Spinal cord (tissue), 10 donors: ENCODE results near the gene PVRIG. TPM values are rescaled to one million over a fixed set of nuclear protein-coding genes. Genes with fewer than 3 reads are reported as not detected.
"Not testable (repeated sequence)": the region's sequence is repeated elsewhere in the genome, so short reads cannot be mapped to it uniquely, and the experiment has no call there.

Source experiments
- DNase-seq, 6 donors: peaks; one replicate each; pipeline versions ENCODE4 v3.0.0 to v3.0.0-alpha.2; 2013 to 2015; ENCODE audit warnings: low spot score in 6 of 6, low read depth in 4 of 6
- H3K27ac ChIP-seq: one replicate; pipeline ENCODE4 v1.5.1; 2013; ENCODE audit warnings: low read depth, low read length, control low read depth
- H3K27me3 ChIP-seq: one replicate; pipeline ENCODE4 v1.6.1; 2013; ENCODE audit warnings: low read length; ENCODE audit not compliant: control insufficient read depth, insufficient read depth
- H3K36me3 ChIP-seq: one replicate; pipeline ENCODE4 v1.6.1; 2013; ENCODE audit warnings: low read length; ENCODE audit not compliant: control insufficient read depth, insufficient read depth
- H3K4me1 ChIP-seq: one replicate; pipeline ENCODE4 v1.6.1; 2013; ENCODE audit warnings: low read length; ENCODE audit not compliant: control insufficient read depth, insufficient read depth
- H3K4me3 ChIP-seq: one replicate; pipeline ENCODE4 v1.5.1; 2013; ENCODE audit warnings: low read depth, low read length, control low read depth
- H3K9me3 ChIP-seq: one replicate; pipeline ENCODE4 v1.6.1; 2013; ENCODE audit warnings: low read length; ENCODE audit not compliant: control insufficient read depth, insufficient read depth
- WGBS: methylation state at CpG from one replicate; pipeline ENCODE4 v1.1.5; 2013; ENCODE audit warnings: missing lambda C conversion rate; ENCODE audit not compliant: insufficient coverage; 5-methylcytosine and 5-hydroxymethylcytosine counted together
- polyA plus RNA-seq, 2 donors: library from polyadenylated mRNA; unstranded; fragments of 120-200 nt; gene quantifications; one replicate each; pipeline ENCODE4 v1.2.1, GENCODE V29; 2013; ENCODE audit not compliant: insufficient read length in 2 of 2
- total RNA-seq, 2 donors: library from RNA; depleted of rRNA in 1 of 2; stranded (reverse); fragments of 120-200 nt in 1 of 2; fragments of >200 nt in 1 of 2; gene quantifications; one replicate each; pipeline versions ENCODE4 v1.2.3 to v1.2.4, GENCODE V29; 2013 to 2014
- donor health status: healthy.

The PVRIG gene
- total and polyA plus RNA-seq, 4 donors, result 11.6 to 13.5 TPM; not detected in 2

- Histone ChIP-seq H3K9me3 (no peaks in the 10 kb centered on the region), H3K36me3 (peaks cover 10% of the 10 kb centered on the region), H3K4me1 (peaks cover 11% of the 10 kb centered on the region), H3K4me3 (no peak overlapping the region), H3K27me3 (no peaks in the 10 kb centered on the region), H3K27ac (no peak overlapping the region)
- peak in 1 of 6 donors; percentile 26 for DNase-seq
- WGBS, result 35% methylated on average over 6 of the region's 11 CpGs
Measured at GRCh38 chr7:100247152-100247757, 27.5 kb downstream of the PVRIG start.

GRCh38 chr7:100248483-100248882, 28.7 kb downstream of the PVRIG start:
- H3K9me3 ChIP-seq, result no peaks in the 10 kb centered on the region
- no peaks in the 10 kb centered on the region for H3K27me3 ChIP-seq
- H3K4me3 ChIP-seq, result no peak overlapping the region
- no peak for DNase-seq
- H3K36me3 ChIP-seq, result peaks cover 10% of the 10 kb centered on the region
- H3K27ac ChIP-seq, result no peak overlapping the region
- peaks cover 8% of the 10 kb centered on the region for H3K4me1 ChIP-seq
- WGBS, result 73% methylated on average over 10 of the region's 10 CpGs

GRCh38 chr7:100257017-100257416, 37.3 kb downstream of the PVRIG start:
- H3K27ac ChIP-seq, result no peak overlapping the region

GRCh38 chr7:100259984-100260383, 40.2 kb downstream of the PVRIG start:
- H3K4me1 ChIP-seq, H3K27ac ChIP-seq, H3K27me3 ChIP-seq, H3K9me3 ChIP-seq, H3K4me3 ChIP-seq, DNase-seq: not testable (repeated sequence)
- peaks cover 21% of the 10 kb centered on the region for H3K36me3 ChIP-seq
- WGBS, result 40% methylated on average over 5 of the region's 8 CpGs

More at GRCh38 chr7:100257017-100257416, 37.3 kb downstream of the PVRIG start:
- WGBS, result 95% methylated on average over 7 of the region's 7 CpGs
- Histone ChIP-seq H3K27me3 (no peaks in the 10 kb centered on the region), H3K9me3 (no peaks in the 10 kb centered on the region), H3K36me3 (peaks cover 10% of the 10 kb centered on the region), H3K4me1 (no peaks in the 10 kb centered on the region), H3K4me3 (no peak overlapping the region)
- no peak for DNase-seq

- H3K36me3 ChIP-seq, result peaks cover 28% of the 10 kb centered on the region
- not testable (repeated sequence) for H3K4me1 ChIP-seq, H3K4me3 ChIP-seq, H3K9me3 ChIP-seq, DNase-seq, H3K27me3 ChIP-seq, H3K27ac ChIP-seq
- WGBS, result 100% methylated on average over 1 of the region's 4 CpGs
Measured at GRCh38 chr7:100262896-100263295, 43.1 kb downstream of the PVRIG start.

- not testable (repeated sequence) for H3K4me1 ChIP-seq, DNase-seq, H3K27ac ChIP-seq, H3K9me3 ChIP-seq, H3K27me3 ChIP-seq, H3K4me3 ChIP-seq
- 90% methylated on average over 3 of the region's 4 CpGs for WGBS
- peaks cover 27% of the 10 kb centered on the region for H3K36me3 ChIP-seq
Measured at GRCh38 chr7:100264223-100264622, 44.5 kb downstream of the PVRIG start.

- 100% methylated on average over 3 of the region's 7 CpGs for WGBS
- not testable (repeated sequence) for H3K27ac ChIP-seq, H3K4me1 ChIP-seq, H3K27me3 ChIP-seq, DNase-seq, H3K4me3 ChIP-seq, H3K9me3 ChIP-seq
- H3K36me3 ChIP-seq, result peaks cover 27% of the 10 kb centered on the region
Measured at GRCh38 chr7:100264669-100265165, 45.0 kb downstream of the PVRIG start.

GRCh38 chr7:100265851-100266250, 46.1 kb downstream of the PVRIG start:
- not testable (repeated sequence) for H3K27ac ChIP-seq, DNase-seq, H3K9me3 ChIP-seq, H3K4me3 ChIP-seq, H3K27me3 ChIP-seq
- Histone ChIP-seq H3K36me3 (peaks cover 27% of the 10 kb centered on the region), H3K4me1 (peaks cover 17% of the 10 kb centered on the region)
- WGBS, result 81% methylated on average over 3 of the region's 5 CpGs

GRCh38 chr7:100266576-100267354, 47.0 kb downstream of the PVRIG start:
- no peaks in the 10 kb centered on the region for H3K27me3 ChIP-seq
- peaks cover 27% of the 10 kb centered on the region for H3K36me3 ChIP-seq
- H3K4me1 ChIP-seq, result peaks cover 17% of the 10 kb centered on the region
- H3K4me3 ChIP-seq, result no peak overlapping the region
- H3K27ac ChIP-seq, result no peak overlapping the region
- DNase-seq, result no peak
- 80% methylated on average over 7 of the region's 10 CpGs for WGBS
- H3K9me3 ChIP-seq, result no peaks in the 10 kb centered on the region

- 93% methylated on average over 5 of the region's 6 CpGs for WGBS
- H3K36me3 ChIP-seq, result peaks cover 27% of the 10 kb centered on the region
- H3K4me3 ChIP-seq, result no peak overlapping the region
- H3K4me1 ChIP-seq, result peaks cover 22% of the 10 kb centered on the region
- no peaks in the 10 kb centered on the region for H3K27me3 ChIP-seq
- H3K9me3 ChIP-seq, result no peaks in the 10 kb centered on the region
- DNase-seq, result no peak
- no peak overlapping the region for H3K27ac ChIP-seq
Measured at GRCh38 chr7:100267648-100268047, 47.9 kb downstream of the PVRIG start.
